ENCODE data around the gene RHOT2.
A peak's percentile ranks its signal among the peaks of the same experiment; 100 is the strongest.

Gene RHOT2

DNA sequence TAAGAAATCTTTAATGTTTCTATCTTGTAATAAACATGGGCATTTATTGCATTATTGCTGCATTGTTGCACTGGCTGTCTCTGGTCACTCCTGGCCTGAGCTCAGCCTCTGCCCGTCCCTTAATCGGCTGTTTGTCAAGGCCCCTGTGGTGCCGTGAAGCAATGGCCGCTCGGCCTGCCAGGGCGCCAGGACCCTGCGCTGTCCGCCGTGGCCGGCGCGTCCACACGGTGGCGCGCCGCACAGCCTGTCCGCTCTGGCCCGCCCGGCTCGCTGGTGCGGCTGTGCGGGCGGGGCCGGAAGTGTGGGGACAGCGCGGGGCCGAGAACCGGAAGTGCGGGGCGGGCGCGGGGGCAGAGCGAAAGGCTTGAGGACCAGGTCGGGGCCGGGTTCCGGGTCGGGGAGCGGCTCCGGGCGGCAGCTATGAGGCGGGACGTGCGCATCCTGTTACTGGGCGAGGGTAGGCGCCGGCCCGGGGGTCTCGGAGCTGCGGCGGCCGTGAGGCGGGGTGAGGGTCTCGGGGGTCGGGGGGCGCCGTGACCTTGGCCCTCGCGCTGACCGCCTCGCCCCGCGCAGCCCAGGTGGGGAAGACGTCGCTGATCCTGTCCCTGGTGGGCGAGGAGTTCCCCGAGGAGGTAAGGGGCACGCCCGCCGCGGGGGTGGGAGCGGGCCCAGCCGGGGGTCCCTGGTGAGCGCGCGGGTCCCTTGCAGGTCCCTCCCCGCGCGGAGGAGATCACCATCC lies at the start of gene RHOT2:
RHOT2 (plus strand) TSS at position 353 of the 739 bp plus-strand sequence; CDS start at position 421, 68 bp downstream.
- DNase-seq (ENCODE audit: extremely low read depth in 1 of 2, low read depth in 1 of 2): peak; percentile 76 to 88

- DNase-seq (ENCODE audit: extremely low read depth in 1 of 2, low read depth in 1 of 2): no peak
Measured at GRCh38 chr16:619476-620100, 48.3 kb upstream of the RHOT2 start.

- no peak for DNase-seq (ENCODE audit: extremely low read depth in 1 of 2, low read depth in 1 of 2)
Measured at GRCh38 chr16:620700-621525, 47.0 kb upstream of the RHOT2 start.

- DNase-seq (ENCODE audit: extremely low read depth in 1 of 2, low read depth in 1 of 2): no peak
Measured at GRCh38 chr16:621526-622105, 46.3 kb upstream of the RHOT2 start.

DNA sequence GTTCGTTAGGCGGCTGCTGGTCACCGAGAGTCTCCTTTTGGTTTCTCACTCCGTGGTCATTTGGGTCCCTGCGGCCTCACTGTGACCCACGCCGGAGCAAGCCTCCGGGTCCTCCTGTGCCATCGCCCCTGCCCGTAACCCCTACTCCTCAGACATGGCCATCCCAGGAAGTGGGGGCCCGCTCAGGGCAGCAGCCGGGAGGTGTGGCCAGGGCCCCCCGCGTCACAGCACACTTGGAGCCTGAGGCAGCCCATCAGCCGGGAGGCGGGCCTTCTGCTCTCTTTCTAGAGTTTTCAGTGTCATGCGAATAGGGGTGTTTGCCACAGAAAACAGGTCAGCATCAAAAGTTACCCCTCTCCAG lies 45.0 kb upstream of the RHOT2 start:
- no peak for DNase-seq (ENCODE audit: extremely low read depth in 1 of 2, low read depth in 1 of 2)

GRCh38 chr16:624526-625070 lies 43.3 kb upstream of the RHOT2 start:
- no peak for DNase-seq (ENCODE audit: extremely low read depth in 1 of 2, low read depth in 1 of 2)

GRCh38 chr16:625117-625976 lies 42.6 kb upstream of the RHOT2 start:
- no peak for DNase-seq (ENCODE audit: extremely low read depth in 1 of 2, low read depth in 1 of 2)

DNA sequence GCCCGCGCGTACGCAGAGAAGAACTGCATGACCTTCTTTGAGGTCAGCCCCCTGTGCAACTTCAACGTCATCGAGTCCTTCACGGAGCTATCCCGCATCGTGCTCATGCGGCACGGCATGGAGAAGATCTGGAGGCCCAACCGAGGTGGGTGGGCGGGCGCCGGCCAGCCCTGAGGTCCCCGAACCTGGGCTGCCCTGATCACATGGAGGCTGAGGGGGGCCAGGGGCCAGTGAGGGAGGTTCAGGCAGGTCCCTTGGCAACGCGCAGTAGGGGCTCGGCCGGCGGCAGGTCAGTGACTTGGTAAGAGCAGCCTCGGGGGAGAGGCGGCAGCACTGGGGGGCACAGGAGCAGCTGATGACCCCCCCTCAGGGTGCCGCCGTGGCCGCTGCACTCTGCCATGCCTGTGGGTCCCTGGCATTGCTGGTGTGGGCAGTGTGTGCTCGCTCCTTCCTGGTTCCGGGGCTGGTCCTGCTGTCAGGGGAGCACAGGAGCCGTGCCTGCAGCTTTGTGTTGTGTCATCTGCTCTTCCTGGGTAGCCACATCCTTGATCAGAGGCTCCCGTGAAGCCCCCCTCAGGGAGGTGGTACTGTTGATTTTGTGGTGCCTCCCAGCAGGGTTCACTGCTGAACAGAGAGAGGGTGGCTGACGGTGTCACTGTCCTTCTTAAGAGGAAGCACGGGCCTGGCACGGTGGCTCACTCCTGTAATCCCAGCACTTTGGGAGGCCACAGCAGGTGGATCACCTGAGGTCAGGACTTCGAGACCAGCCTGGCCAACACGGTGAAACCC lies 41.8 kb upstream of the RHOT2 start:
- DNase-seq (ENCODE audit: extremely low read depth in 1 of 2, low read depth in 1 of 2): no peak

DNA sequence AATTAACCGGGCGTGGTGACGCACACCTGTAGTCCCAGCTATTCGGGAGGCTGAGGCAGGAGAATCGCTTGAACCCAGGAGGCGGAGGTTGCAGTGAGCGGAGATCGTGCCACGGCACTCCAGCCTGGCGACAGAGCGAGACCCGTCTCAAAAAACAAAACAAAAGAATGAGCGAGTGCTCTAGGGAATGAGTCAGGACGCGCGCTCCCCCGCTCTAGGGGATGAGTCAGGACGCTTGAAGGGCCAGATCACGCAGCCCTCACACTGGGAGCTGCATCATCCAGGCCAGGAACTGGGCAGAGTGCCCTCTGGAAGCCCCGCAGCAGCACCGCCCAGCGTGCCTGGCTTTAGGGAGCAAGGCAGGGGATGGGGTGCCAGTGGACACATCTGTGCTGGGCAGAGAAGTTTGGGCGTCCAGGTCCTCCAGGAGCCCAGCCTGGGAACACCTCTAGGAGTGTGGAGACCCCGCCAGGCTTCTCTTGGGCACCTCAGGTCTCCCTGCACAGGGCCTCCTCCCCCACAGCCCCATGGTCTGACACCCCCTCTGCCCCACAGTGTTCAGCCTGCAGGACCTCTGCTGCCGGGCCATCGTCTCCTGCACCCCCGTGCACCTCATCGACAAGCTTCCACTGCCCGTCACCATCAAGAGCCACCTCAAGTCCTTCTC lies 41.0 kb upstream of the RHOT2 start:
- DNase-seq (ENCODE audit: extremely low read depth in 1 of 2, low read depth in 1 of 2): no peak

DNA sequence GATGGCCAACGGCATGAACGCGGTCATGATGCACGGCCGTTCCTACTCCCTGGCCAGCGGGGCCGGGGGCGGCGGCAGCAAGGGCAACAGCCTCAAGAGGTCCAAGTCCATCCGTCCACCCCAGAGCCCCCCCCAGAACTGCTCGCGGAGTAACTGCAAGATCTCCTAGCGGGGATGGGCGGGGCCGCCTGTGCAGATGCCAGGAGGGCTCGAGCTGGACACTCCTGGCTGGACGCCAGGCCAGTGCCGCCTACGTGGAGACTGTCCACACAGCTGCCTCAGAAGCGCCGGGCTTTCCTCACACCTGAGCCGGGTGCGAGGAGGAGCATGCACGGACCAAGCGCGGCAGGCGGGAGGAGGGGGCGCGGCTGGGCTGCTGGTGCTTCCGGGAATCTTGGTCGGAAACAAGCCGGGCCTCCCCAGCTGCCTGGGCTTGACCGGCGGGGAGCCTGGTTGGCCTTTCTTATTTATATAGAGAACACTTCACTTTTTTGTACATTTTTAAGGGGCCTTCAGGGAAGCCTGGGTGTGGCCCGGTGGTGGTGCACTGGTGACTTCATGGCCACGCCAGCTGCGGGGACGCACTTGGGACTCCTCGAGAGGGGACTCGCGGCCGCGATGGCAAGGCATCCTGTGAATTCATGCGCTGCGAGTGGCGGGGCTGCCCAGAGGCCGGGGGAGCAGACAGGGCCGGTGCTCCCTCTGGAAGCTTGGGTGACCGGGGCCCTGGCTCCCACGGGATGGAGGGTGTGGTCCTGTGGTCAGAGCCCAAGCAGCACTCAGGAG lies 40.3 kb upstream of the RHOT2 start:
- DNase-seq (ENCODE audit: extremely low read depth in 1 of 2, low read depth in 1 of 2): no peak

GRCh38 chr16:628321-629061 lies 39.4 kb upstream of the RHOT2 start:
- DNase-seq (ENCODE audit: extremely low read depth in 1 of 2, low read depth in 1 of 2): no peak

GRCh38 chr16:629185-629832 lies 38.6 kb upstream of the RHOT2 start:
- DNase-seq (ENCODE audit: extremely low read depth in 1 of 2, low read depth in 1 of 2): no peak

- no peak for DNase-seq (ENCODE audit: extremely low read depth in 1 of 2, low read depth in 1 of 2)
Measured at GRCh38 chr16:629833-630248, 38.1 kb upstream of the RHOT2 start.

- no peak for DNase-seq (ENCODE audit: extremely low read depth in 1 of 2, low read depth in 1 of 2)
Measured at GRCh38 chr16:630249-630814, 37.6 kb upstream of the RHOT2 start.

DNA sequence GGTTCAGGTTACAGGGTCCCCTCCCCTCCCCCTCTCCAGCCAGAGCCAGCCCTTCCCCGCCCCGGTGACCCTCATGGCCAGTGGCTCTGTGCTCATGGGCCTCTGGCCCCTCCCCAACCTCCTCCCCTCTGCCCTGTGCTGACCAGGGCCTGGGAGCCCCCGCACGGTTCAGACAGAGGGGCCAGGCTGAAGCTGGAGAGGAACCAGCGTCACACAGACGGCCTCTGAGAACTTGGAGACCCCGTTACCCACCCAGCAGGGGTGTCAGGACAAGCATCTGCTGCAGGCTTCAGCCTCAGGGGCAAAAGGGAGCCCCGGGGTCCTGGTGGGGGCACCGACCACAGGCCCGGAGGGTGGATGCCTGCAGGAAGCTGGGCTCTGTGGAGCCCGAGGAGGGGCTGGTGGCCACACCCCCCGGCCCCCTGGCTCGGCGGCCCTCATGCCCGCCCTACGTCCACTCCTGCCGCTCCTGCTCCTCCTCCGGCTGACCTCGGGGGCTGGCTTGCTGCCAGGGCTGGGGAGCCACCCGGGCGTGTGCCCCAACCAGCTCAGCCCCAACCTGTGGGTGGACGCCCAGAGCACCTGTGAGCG lies 37.0 kb upstream of the RHOT2 start, which contains the start of gene WFIKKN1:
WFIKKN1 (plus strand) TSS at position 171 of the 591 bp plus-strand sequence; CDS start at position 440, 269 bp downstream.
- DNase-seq (ENCODE audit: extremely low read depth in 1 of 2, low read depth in 1 of 2): no peak

DNA sequence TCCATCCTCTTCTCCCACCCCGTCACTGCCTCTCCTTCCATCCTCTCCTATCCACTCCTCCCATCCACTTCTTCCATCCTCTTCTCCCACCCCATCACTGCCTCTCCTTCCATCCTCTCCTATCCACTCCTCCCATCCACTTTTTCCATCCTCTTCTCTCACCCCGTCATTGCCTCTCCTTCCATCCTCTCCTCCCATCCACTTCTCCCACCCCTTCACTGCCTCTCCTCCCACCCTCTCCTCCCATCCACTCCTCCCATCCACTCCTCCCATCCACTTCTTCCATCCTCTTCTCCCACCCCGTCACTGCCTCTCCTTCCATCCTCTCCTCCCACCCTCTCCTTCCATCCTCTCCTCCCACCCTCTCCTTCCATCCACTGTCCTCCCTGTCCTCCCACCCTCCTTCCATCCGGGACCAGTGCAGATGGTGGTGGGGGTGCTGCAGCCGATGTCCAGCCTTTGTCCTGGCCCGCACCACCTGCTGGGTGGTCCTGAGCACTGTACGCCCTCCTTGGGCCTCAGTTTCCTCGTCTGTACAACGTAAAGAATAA lies 36.0 kb upstream of the RHOT2 start:
- DNase-seq (ENCODE audit: extremely low read depth in 1 of 2, low read depth in 1 of 2): no peak
